Heart left ventricle (tissue), 16 donors: Measurements from ENCODE around the gene SPINK8. TPM values are rescaled to one million over a fixed set of nuclear protein-coding genes. Genes with fewer than 3 reads are reported as not detected.

Experiments used
- ATAC-seq, 4 donors: fragments of 200-7000 bp; cut with Tn5 transposase; one replicate each; pipeline ENCODE4 v1.9.1; 2020 to 2022; ENCODE audit warnings: moderate library complexity in 4 of 4, mild to moderate bottlenecking in 3 of 4, moderate number of reproducible peaks in 1 of 4
- DNase-seq, 5 donors: peaks; one replicate each; pipeline ENCODE4 v3.0.0-alpha.2; 2020
- H3K27ac ChIP-seq, 12 donors: fragments of 200-600 bp; sonication (generic) in 4 of 12; one replicate each; pipeline versions ENCODE4 v1.5.0 to v1.8.0; 2016 to 2022; ENCODE audit warnings: mild to moderate bottlenecking in 2 of 12
- H3K27me3 ChIP-seq, 9 donors: fragments of 200-600 bp; sonication (generic) in 2 of 9; one replicate each; pipeline versions ENCODE4 v1.5.1 to v1.8.0; 2016 to 2022; ENCODE audit warnings: mild to moderate bottlenecking in 3 of 9
- H3K36me3 ChIP-seq, 9 donors: fragments of 200-600 bp; sonication (generic) in 2 of 9; one replicate each; pipeline versions ENCODE4 v1.5.0 to v1.8.0; 2018 to 2022; ENCODE audit warnings: mild to moderate bottlenecking in 2 of 9
- H3K4me1 ChIP-seq, 12 donors: fragments of 200-600 bp; sonication (generic) in 4 of 12; one replicate each; pipeline versions ENCODE4 v1.5.0 to v1.8.0; 2016 to 2022; ENCODE audit warnings: mild to moderate bottlenecking in 3 of 12
- H3K4me3 ChIP-seq, 12 donors: fragments of 200-600 bp; sonication (generic) in 4 of 12; one replicate each; pipeline versions ENCODE4 v1.5.0 to v1.8.0; 2017 to 2022; ENCODE audit warnings: mild to moderate bottlenecking in 9 of 12, moderate library complexity in 4 of 12
- H3K9me3 ChIP-seq, 12 donors: fragments of 200-600 bp; sonication (generic) in 4 of 12; one replicate each; pipeline versions ENCODE4 v1.5.0 to v1.8.0; 2016 to 2022; ENCODE audit warnings: mild to moderate bottlenecking in 1 of 12
- CTCF ChIP-seq, 12 donors: fragments of 200-600 bp; sonication (generic) in 4 of 12; IDR thresholded peaks; one replicate each; pipeline versions ENCODE4 v1.5.0 to v1.8.0; 2018 to 2022; ENCODE audit warnings: antibody characterized with exemption in 12 of 12, mild to moderate bottlenecking in 5 of 12
- POLR2A ChIP-seq, 2 donors: fragments of 450-650 bp; IDR thresholded peaks; one replicate each; pipeline ENCODE4 v1.6.1; 2017; ENCODE audit warnings: antibody characterized with exemption in 2 of 2, mild to moderate bottlenecking in 2 of 2, moderate library complexity in 2 of 2
- WGBS, 4 donors: extraction: QIAGEN DNeasy Blood & Tissue Kit in 2 of 4; methylation state at CpG; one replicate each; pipeline versions ENCODE4 v1.1.5 to v1.1.7; 2013 to 2018; 5-methylcytosine and 5-hydroxymethylcytosine counted together
- intact Hi-C, 10 donors: fragments of 100-400 bp; cut with DNase I; formaldehyde crosslinking; loops; one replicate each; pipeline versions ENCODE4 v1.11.1 to v1.14.2; 2022
- microRNA counts, 2 donors: library from miRNA; unstranded; fragments of <30 nt; microRNA quantifications; one replicate each; lab custom pipeline; 2016
- microRNA-seq, 4 donors: library from miRNA; unstranded; fragments of <30 nt; microRNA quantifications; one replicate each; pipeline versions ENCODE4 to v1.2.0, GENCODE V29; 2017 to 2020
- polyA plus RNA-seq, 2 donors: library from polyadenylated mRNA; stranded (reverse); fragments of 200-250 nt; gene quantifications; one replicate each; pipeline ENCODE4 v1.2.3, GENCODE V29; 2013
- total RNA-seq, 9 donors: library from RNA; depleted of rRNA in 2 of 9; stranded (reverse); fragments of >200 nt in 2 of 9; fragmentation: NEBNext Ultra II Directional in 3 of 9; extraction: Animal tissue kit (Norgen Biotek cat#: 25700) in 3 of 9; gene quantifications; one replicate each; pipeline versions ENCODE4 v1.1.0 to v1.2.4, GENCODE V29; 2016 to 2023
- donor health status: ischemic (EF 13 %, LVEDD 7.1; RV severe dilation, severe dysfunction).
- donor health status: healthy with polysubstance abuse.
- donor health status: DM: no; HTN: yes; CAD: no.
- donor health status: DM: no; HTN: no; CAD: no.
- donor health status: ischemic (EF 25% LVEDD 6.9; RV normal size, moderate dysfunction).
- donor health status: ischemic (EF 25% LVEDD 5.7; RV mildly dilated, moderate dysfunction).
- donor health status: healthy.
- donor health status: DM: yes; HTN: yes; CAD: no.
- donor health status: ischemic (EF 35%, LVEDD 5.7; RV mildly dilated, moderate dysfunction).
- donor health status: nonischemic (EF 11% LVEDD 7.7; RV severe dilation, severe dysfunction).
- donor health status: DM: yes; HTN: yes; CAD: no.
- donor health status: PGD.
- donor health status: ischemic (EF 29% LVEDD 5.4; RV normal size, mild dysfunction).
- donor health status: nonischemic (EF 23%, LVEDD 6.1; RV moderate dilation, normal function).

Gene SPINK8
- total and polyA plus RNA-seq, 11 donors: not detected

GRCh38 chr3:48258530-48258929 is 74.9 kb downstream of the SPINK8 start:
- ATAC-seq (no peak), DNase-seq (no peak)
- Histone ChIP-seq H3K4me1 (peaks cover 0 to 7% (median 0%) of the 10 kb centered on the region in 12 donors), H3K27me3 (no peaks in the 10 kb centered on the region), H3K4me3 (no peak overlapping the region), H3K9me3 (peaks cover 0 to 8% (median 0%) of the 10 kb centered on the region in 12 donors), H3K36me3 (peaks cover 0 to 47% (median 28%) of the 10 kb centered on the region in 9 donors), H3K27ac (no peak overlapping the region)
- 94 to 100% (median 97%) methylated on average over 1 of the region's 1 CpG for WGBS, 4 donors
- intact Hi-C loops: no loop called here
- TF ChIP-seq POLR2A (IDR thresholded peaks at IDR 0.05) (no peak), CTCF (IDR thresholded peaks at IDR 0.05) (no peak)

MicroRNA genes within 50 kb of the gene (microRNA counts, 767-probe panel; counts per million panel counts)
- microRNA hsa-miR-2115-5p (lab: Ali Mortazavi, UCI): 0 to 71.6 counts per million in 2 donors

Small RNA genes lying within 50 kb of the gene (microRNA-seq; reads per million reads assigned to microRNA genes)
- 0 to 0.26 (median 0) reads per million in 4 donors for gene MIR2115

Other genes with a start within 250 kb of the SPINK8 start
- 1 to 10 TPM in 5 of 9 donors, under 1 TPM in 4; 0.49 to 3.6 (median 1.1) TPM for gene CDC25A, start 145.2 kb downstream of the SPINK8 start, total RNA-seq
- under 1 TPM; 0.42 to 0.57 TPM for gene CDC25A, start 145.2 kb downstream of the SPINK8 start, polyA plus RNA-seq
- 1 to 10 TPM in 1 of 9 donors, under 1 TPM in 1, not detected in 7; 0.48 to 3.0 TPM for gene CAMP, start 110.2 kb downstream of the SPINK8 start, total RNA-seq
- gene CAMP, start 110.2 kb downstream of the SPINK8 start, polyA plus RNA-seq: 1 to 10 TPM in 1 of 2 donors, under 1 TPM in 1; 0.76 to 1.2 TPM
- 1 to 10 TPM; 2.7 to 7.5 (median 4.8) TPM for gene ZNF589, start 92.6 kb downstream of the SPINK8 start, total RNA-seq
- gene ZNF589, start 92.6 kb downstream of the SPINK8 start, polyA plus RNA-seq: 1 to 10 TPM; 3.0 to 3.9 TPM
- gene NME6, start 32.3 kb downstream of the SPINK8 start, total RNA-seq: 10 to 100 TPM; 14.4 to 24.7 (median 19.8) TPM
- gene NME6, start 32.3 kb downstream of the SPINK8 start, polyA plus RNA-seq: 10 to 100 TPM; 12.3 to 20.7 TPM
- not detected for gene FBXW12, start 38.6 kb upstream of the SPINK8 start, total RNA-seq
- gene FBXW12, start 38.6 kb upstream of the SPINK8 start, polyA plus RNA-seq: not detected
- 10 to 100 TPM; 28.0 to 71.8 (median 46.4) TPM for gene PLXNB1, start 96.4 kb upstream of the SPINK8 start, total RNA-seq
- gene PLXNB1, start 96.4 kb upstream of the SPINK8 start, polyA plus RNA-seq: 10 to 100 TPM; 31.8 to 64.6 TPM
- gene CCDC51, start 106.5 kb upstream of the SPINK8 start, total RNA-seq: 10 to 100 TPM in 6 of 9 donors, 1 to 10 TPM in 3; 8.2 to 14.8 (median 11.6) TPM
- 10 to 100 TPM in 1 of 2 donors, 1 to 10 TPM in 1; 9.3 to 13.5 TPM for gene CCDC51, start 106.5 kb upstream of the SPINK8 start, polyA plus RNA-seq
- gene TMA7, start 106.6 kb upstream of the SPINK8 start, total RNA-seq: 100 to 1,000 TPM; 177 to 284 (median 198) TPM
- gene TMA7, start 106.6 kb upstream of the SPINK8 start, polyA plus RNA-seq: 100 to 1,000 TPM; 289 to 733 TPM
- 1 to 10 TPM; 2.1 to 5.0 (median 3.6) TPM for gene ATRIP, start 113.1 kb upstream of the SPINK8 start, total RNA-seq
- 1 to 10 TPM; 2.6 to 5.1 TPM for gene ATRIP, start 113.1 kb upstream of the SPINK8 start, polyA plus RNA-seq
- 100 to 1,000 TPM in 2 of 9 donors, 10 to 100 TPM in 7; 38.6 to 124 (median 54.6) TPM for gene SHISA5, start 170.5 kb upstream of the SPINK8 start, total RNA-seq
- gene SHISA5, start 170.5 kb upstream of the SPINK8 start, polyA plus RNA-seq: 10 to 100 TPM; 25.8 to 68.5 TPM
- gene PFKFB4, start 223.1 kb upstream of the SPINK8 start, total RNA-seq: 1 to 10 TPM in 5 of 9 donors, under 1 TPM in 4; 0.44 to 9.1 (median 1.0) TPM
- gene PFKFB4, start 223.1 kb upstream of the SPINK8 start, polyA plus RNA-seq: 1 to 10 TPM; 1.2 to 1.3 TPM
- gene UCN2, start 230.1 kb upstream of the SPINK8 start, total RNA-seq: under 1 TPM in 5 of 9 donors, not detected in 4; 0.23 to 0.35 (median 0.25) TPM
- under 1 TPM; 0.11 to 0.15 TPM for gene UCN2, start 230.1 kb upstream of the SPINK8 start, polyA plus RNA-seq